Endometrial microvascular endothelial cells (primary cell): ENCODE data around the gene TSPEAR. TPM values are rescaled to one million over a fixed set of nuclear protein-coding genes. Genes with fewer than 3 reads are reported as not detected.
"Not testable (repeated sequence)": the region's sequence is repeated elsewhere in the genome, so short reads cannot be mapped to it uniquely, and the experiment has no call there.

ENCODE experiments used
- in situ Hi-C: cut with HindIII; loops from 2 replicates; pipeline ENCODE4 v1.10.0; 2017; ENCODE audit warnings: low sequenced_read_pairs, low pct_unique_long_range_greater_than_20kb; ENCODE audit errors: inconsistent ontology term
- total RNA-seq: library from RNA; depleted of rRNA; stranded (reverse); fragments of >200 nt; gene quantifications from one replicate; pipeline ENCODE4 v1.2.3, GENCODE V29; 2015; ENCODE audit errors: inconsistent ontology term

Gene TSPEAR
- total RNA-seq, 1 donor from 2014 or later = not detected

DNA sequence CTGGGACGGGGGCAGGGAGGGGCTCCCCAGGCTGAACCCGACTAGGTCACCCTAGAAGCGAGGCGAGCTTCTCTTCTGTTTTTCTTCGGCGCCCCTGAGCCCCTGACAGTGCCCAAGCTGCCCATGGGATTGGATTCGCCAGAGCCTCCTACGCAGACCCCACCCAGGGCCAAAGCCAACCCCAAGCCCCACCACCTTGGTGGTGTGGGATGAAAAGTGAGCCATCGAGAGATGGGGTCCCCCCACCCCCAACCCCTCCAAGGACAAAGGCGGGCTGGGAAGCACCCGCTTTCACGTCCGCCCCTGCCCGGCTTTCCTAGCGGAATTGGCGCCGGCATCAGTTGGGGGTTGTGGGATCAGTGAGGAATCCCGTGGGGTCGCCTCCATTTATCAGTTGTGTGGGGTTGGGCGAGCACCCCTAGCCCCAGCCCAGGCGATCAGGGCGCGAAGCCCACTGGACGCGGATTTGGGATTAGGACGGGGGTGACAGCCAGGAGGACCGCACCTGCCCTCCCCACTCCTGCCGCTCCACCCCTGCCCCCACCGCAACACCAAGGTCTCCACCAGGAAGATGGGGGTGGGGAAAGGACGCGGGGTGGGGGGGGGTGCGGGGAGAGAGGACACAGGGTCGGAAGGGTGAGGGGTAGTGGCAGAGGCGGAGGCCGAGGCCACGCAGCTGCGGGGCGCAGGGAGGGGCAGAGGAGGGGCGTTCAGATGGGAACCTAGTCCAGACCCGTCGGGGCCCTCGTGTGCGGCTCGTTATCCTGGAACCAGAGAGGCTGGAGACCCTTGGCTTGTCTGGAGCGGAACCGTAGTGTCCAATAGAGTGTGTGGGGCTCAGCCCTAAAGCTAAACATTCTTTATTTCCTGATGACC, 4.4 kb downstream of the TSPEAR start:
- in situ Hi-C loops = no loop called here

DNA sequence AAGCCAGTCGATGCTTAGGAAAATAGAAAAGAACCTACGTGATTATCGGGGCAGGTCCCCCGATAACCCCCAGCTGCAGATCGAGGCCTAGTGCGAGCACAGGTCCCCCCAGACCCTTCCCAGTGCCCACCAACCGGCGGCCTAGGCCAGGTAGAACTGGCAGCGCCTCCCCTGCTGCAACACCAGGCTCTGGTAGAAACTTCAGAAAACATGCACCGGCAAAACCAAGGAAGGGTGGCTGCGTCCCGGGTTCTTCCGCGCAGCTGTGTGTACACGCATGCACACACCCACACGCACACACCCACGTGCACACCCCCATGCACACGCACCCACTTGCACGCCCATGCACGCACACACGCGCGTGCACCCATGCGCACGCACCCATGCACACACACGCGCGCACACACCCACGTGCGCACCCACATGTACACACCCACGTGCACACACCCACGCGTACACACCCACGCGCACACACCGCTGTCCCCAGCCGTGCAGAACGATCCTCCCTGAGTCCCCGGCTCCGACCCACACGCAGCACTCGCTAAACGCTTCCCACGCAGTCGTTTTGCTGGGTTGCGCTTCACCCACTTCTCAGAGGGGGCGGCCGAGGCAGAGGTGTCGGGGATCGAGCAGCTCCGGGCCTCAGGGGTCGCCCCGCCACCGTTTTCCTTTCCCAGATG, 5.2 kb downstream of the TSPEAR start:
- in situ Hi-C loops = no loop called here

DNA sequence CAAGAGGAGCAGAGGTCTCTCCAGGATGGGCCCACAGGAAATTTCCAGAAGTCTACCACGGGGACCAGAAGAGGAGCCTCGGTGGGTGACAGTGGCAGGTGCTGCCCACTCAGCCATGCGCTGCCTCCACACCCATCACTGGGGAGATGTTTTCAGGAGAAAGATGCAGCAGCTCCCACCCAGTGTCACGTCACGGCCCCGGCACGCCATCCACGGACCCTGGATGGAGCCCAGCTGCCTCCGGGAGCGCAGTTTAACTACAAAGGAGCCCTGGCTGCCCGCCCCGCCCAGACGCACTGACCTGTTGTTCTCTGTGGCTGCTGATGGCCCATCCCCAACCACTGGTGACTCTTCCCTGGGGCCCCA, 6.8 kb downstream of the TSPEAR start:
- in situ Hi-C loops = no loop called here

DNA sequence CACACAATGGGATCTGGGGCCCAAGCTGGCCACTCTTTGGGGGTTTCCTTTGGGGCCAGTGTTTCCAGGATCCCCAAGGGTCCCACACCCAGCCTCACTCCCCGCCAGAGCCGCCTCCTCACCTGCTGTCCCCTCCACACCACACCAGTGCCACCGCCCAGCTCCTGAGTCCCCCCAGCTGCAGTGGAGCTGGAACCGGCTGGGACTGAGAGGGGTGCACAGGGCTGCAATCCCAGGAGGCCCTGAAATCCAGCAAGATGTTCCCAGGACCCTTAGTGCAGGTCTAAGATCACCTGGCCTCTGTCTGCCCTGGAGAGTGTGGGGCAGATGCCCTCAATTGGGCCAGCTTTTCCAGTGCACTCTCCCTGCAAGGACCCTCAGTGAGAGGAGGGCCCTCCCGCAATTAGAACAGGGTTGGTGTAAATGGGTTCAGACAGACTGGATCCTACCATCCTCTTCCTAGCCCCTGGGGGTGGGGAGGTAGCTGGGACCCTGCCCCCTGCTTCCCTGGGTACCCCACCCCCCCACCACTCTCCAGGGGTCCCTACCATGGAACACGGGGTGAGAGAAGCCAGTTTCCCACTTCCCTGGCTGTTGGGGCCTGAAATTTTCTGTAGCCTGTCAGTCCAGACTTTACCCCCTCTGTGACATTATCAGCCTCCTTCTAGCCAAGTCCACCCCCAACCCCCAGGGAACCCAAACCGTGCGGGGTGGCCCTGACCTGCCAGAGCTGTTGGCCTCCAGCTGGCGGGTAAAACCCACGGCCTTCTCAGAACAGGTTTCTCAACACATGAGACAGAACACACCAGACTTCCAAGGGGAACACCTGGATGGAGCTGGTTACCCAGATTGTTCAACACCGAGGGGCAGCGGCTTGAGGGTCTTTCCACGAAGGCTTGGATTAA, 7.4 kb downstream of the TSPEAR start:
- in situ Hi-C loops = no loop called here

DNA sequence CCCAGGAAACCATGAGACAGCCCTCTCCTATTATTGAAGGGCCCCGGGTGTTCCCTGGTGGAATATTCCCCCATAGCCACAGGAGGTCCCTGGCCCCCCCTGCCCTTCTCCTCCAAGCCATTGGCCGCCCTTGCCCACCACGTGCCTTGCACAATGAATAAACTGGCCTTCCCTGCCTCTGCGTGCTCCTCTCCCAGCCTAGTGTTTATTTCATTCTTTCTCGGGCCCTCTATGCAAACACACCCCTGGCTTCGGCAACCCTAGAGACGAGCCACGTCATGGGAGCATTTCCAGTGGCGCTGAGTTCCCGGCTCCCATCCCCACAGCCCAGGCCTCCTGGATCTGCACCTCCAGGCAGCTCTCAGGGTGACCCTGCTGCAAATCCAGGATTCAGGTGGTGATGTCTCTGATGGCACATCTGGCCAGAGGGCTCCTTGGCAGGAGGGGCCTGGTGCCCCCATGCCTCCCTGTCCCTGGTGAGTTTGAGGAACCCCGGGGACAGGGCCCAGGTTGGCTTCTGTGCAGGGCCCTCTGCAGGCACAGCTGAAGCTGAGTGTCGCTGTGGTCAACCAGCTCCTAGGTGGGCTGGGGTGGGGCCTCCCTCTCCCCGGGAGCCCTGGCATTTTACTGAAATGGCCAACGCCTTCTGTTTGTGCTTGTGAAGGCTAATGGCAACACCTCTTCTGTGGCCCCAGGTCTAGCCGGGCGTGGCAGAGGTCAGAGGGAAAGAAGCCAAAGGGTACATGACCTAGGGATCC, 8.2 kb downstream of the TSPEAR start:
- in situ Hi-C loops = no loop called here

DNA sequence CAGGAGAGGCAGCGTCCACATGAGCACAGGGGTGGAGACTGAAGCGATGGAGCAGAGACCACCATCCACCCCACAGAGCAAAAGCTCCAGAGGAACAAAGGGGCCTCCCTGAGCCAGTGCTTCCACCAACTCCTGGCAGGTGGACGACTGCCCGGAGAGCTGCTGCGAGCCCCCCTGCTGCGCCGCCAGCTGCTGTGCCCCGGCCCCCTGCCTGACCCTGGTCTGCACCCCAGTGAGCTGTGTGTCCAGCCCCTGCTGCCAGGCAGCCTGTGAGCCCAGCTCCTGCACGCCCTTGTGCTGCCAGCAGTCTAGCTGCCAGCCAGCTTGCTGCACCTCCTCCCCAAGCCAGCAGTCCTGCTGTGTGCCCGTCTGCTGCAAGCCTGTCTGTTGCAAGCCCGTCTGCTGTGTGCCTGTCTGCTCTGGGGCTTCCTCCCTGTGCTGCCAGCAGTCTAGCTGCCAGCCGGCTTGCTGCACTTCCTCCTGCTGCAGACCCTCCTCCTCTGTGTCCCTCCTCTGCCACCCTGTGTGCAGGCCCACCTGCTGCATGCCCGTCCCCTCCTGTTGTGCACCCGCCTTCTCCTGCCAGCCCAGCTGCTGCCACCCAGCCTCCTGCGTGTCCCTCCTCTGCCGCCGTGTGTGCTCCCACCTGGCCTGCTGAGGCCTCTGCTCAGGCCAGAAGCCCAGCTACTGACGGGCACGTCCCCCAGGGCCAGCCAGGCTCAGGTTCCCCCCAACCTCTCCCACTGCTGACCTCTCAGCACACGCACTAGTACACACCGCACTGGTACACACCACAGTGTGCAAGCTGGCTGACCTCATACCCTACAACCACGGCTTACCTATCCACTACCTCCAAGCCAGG, 9.0 kb downstream of the TSPEAR start:
- in situ Hi-C loops = no loop called here

DNA sequence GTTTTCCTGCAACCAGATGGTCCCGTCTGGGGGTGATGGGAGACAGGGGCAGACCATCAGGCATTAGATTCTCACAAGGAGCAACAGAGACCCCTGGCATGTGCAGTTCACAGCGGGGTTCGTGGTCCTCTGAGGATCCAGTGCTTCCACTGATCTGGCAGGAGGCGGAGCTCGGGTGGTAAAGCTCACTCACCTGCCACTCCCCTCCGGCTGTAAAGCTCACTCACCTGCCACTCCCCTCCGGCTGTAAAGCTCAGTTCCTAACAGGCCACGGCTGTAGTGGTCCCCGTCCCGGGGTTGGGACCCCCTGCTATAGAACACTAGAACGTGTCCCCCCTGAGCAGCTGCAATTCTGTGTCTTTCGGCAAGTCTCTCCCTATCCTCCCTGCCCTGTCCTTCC, 9.8 kb downstream of the TSPEAR start:
- in situ Hi-C loops = no loop called here

DNA sequence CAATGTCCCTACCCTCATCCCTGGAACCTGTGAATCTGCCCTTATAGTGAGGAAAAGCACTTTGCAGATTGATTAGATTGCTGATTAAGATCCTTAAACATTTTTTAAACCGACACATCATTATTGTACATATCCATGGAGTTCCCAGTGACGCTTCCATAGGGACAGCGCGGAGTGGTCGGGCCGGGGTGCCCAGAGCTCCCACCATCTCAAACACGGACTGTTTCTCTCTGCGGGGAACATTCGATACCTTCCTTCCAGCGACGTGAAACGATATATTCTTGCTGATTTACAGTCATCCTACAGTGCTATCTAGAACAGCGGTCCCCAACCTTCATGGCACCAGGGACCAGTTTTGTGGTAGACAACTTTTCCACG, 10.4 kb downstream of the TSPEAR start:
- in situ Hi-C loops = no loop called here

DNA sequence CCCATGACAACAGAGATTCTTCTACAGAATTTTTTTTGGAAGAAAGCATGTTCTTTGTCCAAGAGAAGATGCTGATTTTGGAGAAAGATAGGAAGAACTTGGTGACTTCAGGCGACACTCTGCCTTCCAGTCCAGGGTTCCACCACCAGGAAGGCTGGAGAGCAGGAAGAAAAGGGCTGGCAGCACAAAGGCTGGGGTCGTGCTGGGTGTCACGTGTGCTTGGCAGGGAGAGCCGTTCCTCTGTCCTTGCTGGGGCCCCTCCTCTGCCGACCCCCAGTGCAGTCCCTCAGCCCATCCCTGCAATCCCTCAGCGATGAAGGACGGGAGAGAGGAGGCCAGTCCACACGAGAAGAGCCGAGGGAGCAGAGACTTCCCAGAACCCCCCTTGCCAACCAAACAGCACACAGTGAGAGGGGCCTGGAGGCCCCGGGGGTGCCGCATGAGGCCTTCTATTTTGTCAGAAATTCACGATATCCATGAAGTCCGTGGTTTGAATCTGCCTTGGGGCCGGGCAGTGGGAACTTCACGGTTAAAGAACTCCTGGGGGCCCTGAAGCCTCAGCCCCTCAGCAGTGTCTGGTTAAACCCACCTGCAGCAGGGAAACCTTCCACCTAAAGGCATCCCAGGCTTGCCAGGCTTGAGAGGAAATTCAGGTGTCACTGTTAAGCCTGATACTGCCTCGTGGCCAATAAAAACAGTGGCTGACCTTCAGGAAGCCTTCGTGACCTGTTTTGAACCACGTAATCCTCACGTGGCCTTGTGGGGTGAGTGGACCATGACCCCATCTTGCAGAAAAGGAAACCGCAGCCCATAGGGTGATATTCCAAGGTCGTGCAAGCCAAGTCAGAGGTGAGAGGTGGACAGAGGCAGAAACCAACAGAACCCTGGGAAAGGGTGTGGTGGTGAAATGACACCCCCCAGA, 11.0 kb downstream of the TSPEAR start:
- in situ Hi-C loops = no loop called here

DNA sequence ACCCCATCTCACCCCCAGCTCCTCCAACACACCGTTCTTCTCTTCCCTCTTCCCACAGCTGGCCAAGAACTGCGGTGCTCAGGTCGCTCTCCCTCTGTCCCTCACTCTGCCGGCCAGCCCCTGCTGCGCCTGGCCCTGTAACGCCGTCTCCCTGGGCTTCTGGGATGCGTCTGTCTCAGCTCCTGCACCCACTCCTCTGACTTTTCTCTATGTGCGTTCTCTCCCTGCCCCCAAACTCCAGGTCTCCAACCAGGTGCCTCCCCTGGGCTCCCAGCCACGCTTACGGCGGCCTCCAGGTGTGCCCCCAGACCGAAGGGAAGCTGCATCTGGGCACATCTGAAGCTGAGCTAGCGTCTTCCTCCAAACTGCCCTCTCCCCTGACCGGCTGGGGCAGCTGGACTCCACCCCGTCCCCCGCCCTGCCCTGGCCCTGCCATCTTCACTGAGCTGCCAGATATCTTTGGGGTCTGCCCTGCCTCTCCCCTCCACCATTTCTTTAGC, 11.8 kb downstream of the TSPEAR start:
- in situ Hi-C loops = no loop called here

DNA sequence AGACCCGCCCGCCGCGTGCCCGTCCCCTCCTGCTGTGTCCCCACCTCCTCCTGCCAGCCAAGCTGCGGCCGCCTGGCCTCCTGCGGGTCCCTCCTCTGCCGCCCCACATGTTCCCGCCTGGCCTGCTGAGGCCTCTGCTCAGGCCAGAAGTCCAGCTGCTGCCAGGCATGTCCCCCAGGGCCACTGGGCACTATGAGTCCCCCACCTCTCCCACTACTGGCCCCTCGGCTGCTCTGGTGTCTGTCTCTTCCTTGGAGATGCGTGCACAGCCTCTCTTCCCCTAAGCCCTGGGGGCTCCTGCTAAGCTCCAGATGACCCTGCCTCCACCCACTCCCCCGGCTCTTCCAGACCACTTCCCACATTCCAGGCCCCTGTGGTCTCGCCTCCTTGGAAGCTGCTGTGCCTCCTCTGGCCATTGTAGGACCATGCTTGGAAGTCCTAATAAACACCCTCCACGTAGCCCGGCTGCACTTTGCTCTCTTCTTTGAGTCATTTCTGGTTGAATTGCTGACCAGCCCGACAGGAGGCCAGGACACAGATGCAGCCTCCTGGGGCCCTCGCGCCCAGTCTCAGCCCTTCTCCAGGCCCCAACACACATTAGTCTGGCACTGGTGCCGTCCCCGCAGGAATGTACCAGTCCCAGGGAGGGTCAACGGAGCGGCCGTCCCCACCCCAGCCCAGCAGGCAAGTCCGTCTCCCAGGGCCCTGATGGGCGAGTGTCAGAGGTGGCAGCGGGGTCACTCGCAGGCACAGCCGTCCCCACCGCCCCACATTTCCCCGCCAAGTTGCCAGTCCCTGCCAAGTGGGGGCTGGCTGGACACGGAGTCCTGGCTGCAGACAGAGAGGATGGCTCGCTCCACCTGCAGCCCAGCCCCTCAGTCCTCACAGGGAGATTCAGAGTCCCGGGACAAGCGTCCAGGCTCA, 13.3 kb downstream of the TSPEAR start:
- in situ Hi-C loops = no loop called here

DNA sequence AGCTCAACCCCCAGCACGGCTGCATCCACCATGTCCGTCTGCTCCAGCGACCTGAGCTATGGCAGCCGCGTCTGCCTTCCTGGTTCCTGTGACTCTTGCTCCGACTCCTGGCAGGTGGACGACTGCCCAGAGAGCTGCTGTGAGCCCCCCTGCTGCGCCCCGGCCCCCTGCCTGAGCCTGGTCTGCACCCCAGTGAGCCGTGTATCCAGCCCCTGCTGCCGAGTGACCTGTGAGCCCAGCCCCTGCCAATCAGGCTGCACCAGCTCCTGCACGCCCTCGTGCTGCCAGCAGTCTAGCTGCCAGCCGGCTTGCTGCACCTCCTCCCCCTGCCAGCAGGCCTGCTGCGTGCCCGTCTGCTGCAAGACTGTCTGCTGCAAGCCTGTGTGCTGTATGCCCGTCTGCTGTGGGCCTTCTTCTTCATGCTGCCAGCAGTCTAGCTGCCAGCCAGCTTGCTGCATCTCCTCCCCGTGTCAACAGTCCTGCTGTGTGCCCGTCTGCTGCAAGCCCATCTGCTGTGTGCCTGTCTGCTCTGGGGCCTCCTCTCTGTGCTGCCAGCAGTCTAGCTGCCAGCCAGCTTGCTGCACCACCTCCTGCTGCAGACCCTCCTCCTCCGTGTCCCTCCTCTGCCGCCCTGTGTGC, 14.1 kb downstream of the TSPEAR start, which contains the start of gene KRTAP10-12:
TSS of gene KRTAP10-12 (plus strand) at position 1 of the 639 bp plus-strand sequence. CDS start at position 31, 30 bp downstream.
- in situ Hi-C loops = not testable (repeated sequence)

DNA sequence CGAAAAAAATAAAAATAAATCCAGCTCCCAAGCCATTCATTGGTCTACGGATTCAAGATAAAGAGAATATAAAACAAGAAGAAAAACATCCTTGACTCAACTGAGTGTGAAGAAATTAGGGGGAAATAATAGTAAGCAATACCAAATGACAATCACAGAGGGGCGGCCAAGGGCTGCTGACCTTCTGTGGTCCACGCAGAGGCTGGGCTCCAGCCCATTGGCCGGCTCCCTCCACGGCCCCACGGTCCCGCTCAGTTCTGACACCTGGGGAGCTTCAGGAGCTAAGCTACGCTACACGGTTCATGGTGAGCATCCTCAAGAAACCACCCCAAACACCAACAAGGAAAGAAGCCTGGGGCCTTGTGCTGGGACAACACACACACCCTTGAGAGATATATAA, 14.8 kb downstream of the TSPEAR start:
- in situ Hi-C loops = no loop called here

DNA sequence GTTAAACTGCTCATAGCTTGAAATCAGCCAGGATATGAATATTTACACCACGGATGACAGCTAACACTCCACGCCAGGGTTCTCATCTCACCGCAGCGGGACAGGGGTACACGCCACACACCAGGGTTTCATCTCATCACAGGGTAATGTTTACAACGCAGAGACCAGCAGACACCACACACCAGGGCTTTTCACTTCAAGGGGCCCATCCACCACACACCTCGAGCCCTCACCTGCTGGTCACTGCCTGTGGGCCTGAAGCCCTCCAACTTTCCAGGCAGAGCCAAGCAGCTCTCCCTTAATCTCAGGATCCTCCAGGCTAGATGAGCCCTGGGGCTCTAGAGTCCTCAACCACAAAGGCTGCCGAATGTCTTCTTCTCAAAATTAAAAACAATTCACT, 15.7 kb downstream of the TSPEAR start:
- in situ Hi-C loops = no loop called here

DNA sequence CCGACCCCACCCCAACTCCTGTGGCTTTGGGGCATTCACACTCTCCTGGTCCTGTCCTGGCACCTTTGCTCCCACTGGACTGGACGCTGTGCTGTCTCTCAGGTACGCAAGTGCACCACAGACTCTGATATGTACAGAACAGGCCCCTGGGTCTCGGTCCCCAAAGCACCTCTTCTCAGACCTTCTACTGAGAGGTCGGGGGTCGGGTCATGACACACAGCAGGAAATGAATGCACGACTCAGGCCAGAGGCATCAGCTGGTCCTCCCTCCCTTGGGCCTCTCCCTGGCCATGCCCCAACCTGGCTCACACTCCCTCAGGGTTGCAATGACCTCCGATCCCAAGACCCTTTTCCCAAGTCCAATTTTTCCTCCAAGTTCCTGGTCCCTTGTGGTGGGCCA, 16.2 kb downstream of the TSPEAR start:
- in situ Hi-C loops = no loop called here
